ENCODE data around the gene SCG5. TPM values are rescaled to one million over a fixed set of nuclear protein-coding genes. Genes with fewer than 3 reads are reported as not detected.

Gene SCG5
- polyA plus RNA-seq, 1 of the 3 experiments (the other 2 are of a cell fraction) = 11.0 TPM

DNA sequence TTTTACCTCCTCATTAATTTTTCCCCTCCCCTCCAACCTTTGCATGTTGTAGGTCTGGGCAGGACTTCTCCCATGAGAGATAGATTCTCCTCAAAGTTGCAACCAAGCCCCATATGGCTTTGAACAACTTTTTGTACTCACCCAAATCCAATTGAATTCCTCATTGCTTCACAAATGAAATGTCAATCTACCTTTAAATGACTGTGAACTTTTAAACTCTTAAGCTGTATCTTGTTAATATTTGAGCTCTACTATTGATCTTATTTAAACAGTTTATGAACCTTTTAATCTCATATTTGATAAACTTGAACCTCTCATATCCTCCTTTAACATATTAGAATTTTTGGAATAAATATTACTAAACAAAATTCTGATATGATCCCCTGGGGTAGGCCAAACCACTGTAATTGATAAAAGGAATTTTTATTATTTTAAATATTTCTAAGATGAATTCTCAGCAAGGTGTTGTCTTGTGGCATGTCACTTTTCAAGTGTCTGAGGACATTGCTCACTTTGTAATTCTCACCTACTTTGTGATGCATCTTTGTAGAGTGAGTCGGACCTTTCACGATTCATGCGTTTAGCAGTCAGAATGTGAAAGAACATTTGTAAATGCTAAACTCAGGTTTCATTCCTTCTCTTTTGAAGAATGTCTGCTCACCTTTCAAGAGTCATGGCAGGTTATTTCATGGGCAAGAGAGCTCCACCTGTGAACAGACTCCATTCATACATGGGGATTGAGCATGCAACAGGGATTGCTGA, 52.9 kb downstream of the SCG5 start:
- H3K79me2 ChIP-seq (ENCODE audit: insufficient read depth) = no peaks in the 10 kb centered on the region

GRCh38 chr15:32698773-32699390, 57.4 kb downstream of the SCG5 start:
- Histone ChIP-seq H3K27me3 (ENCODE audit: insufficient read depth) (no peaks in the 10 kb centered on the region), H3K9me3 (no peaks in the 10 kb centered on the region), H3K4me3 (ENCODE audit: low read depth in 2 of 2, low read length in 1 of 2) (no peak overlapping the region), H3K4me1 (ENCODE audit: control insufficient read depth in 1 of 2, insufficient read depth in 2 of 2, low read depth in 1 of 2, low read length in 1 of 2) (peaks cover 0 to 6% of the 10 kb centered on the region in 2 experiments; a peak in 2 of 4 replicates), H2AFZ (ENCODE audit: low read depth) (no peak overlapping the region; the same call in 1 of the 2 replicates), H3K36me3 (replicated peaks in 1 of 2; ENCODE audit: control insufficient read depth in 1 of 2, insufficient read depth in 2 of 2, low read length in 1 of 2) (no peaks in the 10 kb centered on the region), H4K20me1 (ENCODE audit: insufficient read depth) (no peaks in the 10 kb centered on the region), H3K9me2 (no peaks in the 10 kb centered on the region), H3F3A (replicated peaks; ENCODE audit: insufficient read depth) (peaks cover 21% of the 10 kb centered on the region), H3K4me2 (no peak overlapping the region), H3K79me2 (ENCODE audit: insufficient read depth) (no peaks in the 10 kb centered on the region), H3K27ac (ENCODE audit: low read depth in 2 of 2, low read length in 1 of 2) (no peak overlapping the region), H3K9ac (no peak overlapping the region)
- WGBS (ENCODE audit: low lambda C conversion rate) = 85% methylated on average over 5 of the region's 5 CpGs
- TF ChIP-seq, protein P1, sequence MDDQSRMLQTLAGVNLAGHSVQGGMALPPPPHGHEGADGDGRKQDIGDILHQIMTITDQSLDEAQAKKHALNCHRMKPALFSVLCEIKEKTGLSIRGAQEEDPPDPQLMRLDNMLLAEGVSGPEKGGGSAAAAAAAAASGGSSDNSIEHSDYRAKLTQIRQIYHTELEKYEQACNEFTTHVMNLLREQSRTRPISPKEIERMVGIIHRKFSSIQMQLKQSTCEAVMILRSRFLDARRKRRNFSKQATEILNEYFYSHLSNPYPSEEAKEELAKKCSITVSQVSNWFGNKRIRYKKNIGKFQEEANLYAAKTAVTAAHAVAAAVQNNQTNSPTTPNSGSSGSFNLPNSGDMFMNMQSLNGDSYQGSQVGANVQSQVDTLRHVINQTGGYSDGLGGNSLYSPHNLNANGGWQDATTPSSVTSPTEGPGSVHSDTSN (IDR thresholded peaks at IDR 0.05) = no peak
- ChIA-PET POLR2A (no interaction called here), CTCF (interaction anchor here (0.7 to 2.0 kb wide), 3 partner anchors 26 to 39 kb away, joined by 3 to 9 read pairs (median 3); no protein-coding TSS in a partner anchor)
- DNase-seq = no peak

More for the DNA sequence above, 52.9 kb downstream of the SCG5 start:
- Histone ChIP-seq H3K36me3 (replicated peaks in 1 of 2; ENCODE audit: control insufficient read depth in 1 of 2, insufficient read depth in 2 of 2, low read length in 1 of 2) (no peaks in the 10 kb centered on the region), H3F3A (replicated peaks; ENCODE audit: insufficient read depth) (no peaks in the 10 kb centered on the region), H3K27ac (ENCODE audit: low read depth in 2 of 2, low read length in 1 of 2) (no peak overlapping the region), H3K4me1 (ENCODE audit: control insufficient read depth in 1 of 2, insufficient read depth in 2 of 2, low read depth in 1 of 2, low read length in 1 of 2) (no peaks in the 10 kb centered on the region), H3K9me3 (no peaks in the 10 kb centered on the region), H3K9me2 (no peaks in the 10 kb centered on the region), H2AFZ (ENCODE audit: low read depth) (no peak overlapping the region), H4K20me1 (ENCODE audit: insufficient read depth) (no peaks in the 10 kb centered on the region), H3K4me2 (no peak overlapping the region), H3K27me3 (ENCODE audit: insufficient read depth) (no peaks in the 10 kb centered on the region), H3K4me3 (ENCODE audit: low read depth in 2 of 2, low read length in 1 of 2) (no peak overlapping the region), H3K9ac (no peak overlapping the region)
- ChIA-PET POLR2A (no interaction called here), CTCF (no interaction called here)
- WGBS (ENCODE audit: low lambda C conversion rate) = 87% methylated on average over 3 of the region's 3 CpGs
- TF ChIP-seq, protein P2, sequence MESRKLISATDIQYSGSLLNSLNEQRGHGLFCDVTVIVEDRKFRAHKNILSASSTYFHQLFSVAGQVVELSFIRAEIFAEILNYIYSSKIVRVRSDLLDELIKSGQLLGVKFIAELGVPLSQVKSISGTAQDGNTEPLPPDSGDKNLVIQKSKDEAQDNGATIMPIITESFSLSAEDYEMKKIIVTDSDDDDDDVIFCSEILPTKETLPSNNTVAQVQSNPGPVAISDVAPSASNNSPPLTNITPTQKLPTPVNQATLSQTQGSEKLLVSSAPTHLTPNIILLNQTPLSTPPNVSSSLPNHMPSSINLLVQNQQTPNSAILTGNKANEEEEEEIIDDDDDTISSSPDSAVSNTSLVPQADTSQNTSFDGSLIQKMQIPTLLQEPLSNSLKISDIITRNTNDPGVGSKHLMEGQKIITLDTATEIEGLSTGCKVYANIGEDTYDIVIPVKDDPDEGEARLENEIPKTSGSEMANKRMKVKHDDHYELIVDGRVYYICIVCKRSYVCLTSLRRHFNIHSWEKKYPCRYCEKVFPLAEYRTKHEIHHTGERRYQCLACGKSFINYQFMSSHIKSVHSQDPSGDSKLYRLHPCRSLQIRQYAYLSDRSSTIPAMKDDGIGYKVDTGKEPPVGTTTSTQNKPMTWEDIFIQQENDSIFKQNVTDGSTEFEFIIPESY (IDR thresholded peaks at IDR 0.05; ENCODE audit: borderline replicate concordance, low read depth) = no peak
- TF ChIP-seq, protein P3, sequence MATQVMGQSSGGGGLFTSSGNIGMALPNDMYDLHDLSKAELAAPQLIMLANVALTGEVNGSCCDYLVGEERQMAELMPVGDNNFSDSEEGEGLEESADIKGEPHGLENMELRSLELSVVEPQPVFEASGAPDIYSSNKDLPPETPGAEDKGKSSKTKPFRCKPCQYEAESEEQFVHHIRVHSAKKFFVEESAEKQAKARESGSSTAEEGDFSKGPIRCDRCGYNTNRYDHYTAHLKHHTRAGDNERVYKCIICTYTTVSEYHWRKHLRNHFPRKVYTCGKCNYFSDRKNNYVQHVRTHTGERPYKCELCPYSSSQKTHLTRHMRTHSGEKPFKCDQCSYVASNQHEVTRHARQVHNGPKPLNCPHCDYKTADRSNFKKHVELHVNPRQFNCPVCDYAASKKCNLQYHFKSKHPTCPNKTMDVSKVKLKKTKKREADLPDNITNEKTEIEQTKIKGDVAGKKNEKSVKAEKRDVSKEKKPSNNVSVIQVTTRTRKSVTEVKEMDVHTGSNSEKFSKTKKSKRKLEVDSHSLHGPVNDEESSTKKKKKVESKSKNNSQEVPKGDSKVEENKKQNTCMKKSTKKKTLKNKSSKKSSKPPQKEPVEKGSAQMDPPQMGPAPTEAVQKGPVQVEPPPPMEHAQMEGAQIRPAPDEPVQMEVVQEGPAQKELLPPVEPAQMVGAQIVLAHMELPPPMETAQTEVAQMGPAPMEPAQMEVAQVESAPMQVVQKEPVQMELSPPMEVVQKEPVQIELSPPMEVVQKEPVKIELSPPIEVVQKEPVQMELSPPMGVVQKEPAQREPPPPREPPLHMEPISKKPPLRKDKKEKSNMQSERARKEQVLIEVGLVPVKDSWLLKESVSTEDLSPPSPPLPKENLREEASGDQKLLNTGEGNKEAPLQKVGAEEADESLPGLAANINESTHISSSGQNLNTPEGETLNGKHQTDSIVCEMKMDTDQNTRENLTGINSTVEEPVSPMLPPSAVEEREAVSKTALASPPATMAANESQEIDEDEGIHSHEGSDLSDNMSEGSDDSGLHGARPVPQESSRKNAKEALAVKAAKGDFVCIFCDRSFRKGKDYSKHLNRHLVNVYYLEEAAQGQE (IDR thresholded peaks at IDR 0.05; ENCODE audit: low read depth, low read length) = no peak
- no peak for TF ChIP-seq RCOR1 (IDR thresholded peaks at IDR 0.05; ENCODE audit: low read length)
- TF ChIP-seq RXRA (IDR thresholded peaks at IDR 0.05; ENCODE audit: borderline replicate concordance, low read depth) = no peak
- TF ChIP-seq EZH2phosphoT487 (IDR thresholded peaks at IDR 0.05; ENCODE audit: borderline replicate concordance, low read depth) = no peak
- no peak for DNase-seq

All from SK-N-SH (cell line).